ENCODE measurements around the gene GGA1. TPM values are rescaled to one million over a fixed set of nuclear protein-coding genes. Genes with fewer than 3 reads are reported as not detected.
A peak's percentile ranks its signal among the peaks of the same experiment; 100 is the strongest.

Gene GGA1
- total and polyA plus RNA-seq, 10 of the 15 experiments (the other 5 are each of a cell fraction or from before 2014, with no cell fraction given): 1.4 to 79.4 (median 44.4) TPM

DNA sequence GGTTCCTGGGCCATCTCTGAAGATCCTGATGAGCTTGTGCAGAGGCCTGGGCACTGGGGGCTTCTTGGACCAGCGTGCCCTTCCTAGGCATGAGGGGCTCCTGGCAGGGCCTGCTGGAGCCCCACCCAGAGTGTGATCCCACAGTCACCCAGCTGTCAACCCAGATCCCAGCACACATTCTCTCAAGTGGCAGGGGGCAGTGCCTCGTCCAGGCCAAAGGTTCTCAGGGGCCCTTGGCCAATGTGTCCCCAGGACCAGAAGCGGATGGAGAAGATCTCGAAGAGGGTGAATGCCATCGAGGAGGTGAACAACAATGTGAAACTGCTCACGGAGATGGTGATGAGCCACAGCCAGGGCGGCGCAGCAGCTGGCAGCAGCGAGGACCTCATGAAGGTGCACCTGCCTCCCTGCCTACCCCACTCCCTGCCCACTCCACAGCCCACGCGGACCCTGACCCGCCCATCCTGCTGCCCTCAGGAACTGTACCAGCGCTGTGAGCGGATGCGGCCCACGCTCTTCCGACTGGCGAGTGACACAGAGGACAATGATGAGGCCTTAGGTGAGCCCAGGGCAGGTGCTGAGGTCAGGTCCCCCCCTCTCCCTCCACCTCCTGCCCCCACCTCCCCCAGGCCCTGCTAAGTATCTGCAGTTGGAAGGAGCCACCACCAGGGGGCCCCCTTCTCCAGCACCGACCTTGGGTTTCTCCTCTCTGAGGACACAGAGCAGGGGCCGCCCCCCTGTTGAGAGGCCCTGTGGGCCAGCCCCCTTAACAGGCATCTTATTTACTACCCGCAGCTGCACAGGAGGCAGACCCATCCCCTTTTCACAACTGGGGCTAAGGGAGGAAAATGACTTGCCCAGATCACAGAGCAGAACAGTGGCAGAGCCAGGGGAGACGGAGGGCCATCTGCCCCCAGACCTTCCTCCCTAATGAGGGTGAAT is 14.7 kb downstream of the GGA1 start (continued):
- TF ChIP-seq, protein P1, sequence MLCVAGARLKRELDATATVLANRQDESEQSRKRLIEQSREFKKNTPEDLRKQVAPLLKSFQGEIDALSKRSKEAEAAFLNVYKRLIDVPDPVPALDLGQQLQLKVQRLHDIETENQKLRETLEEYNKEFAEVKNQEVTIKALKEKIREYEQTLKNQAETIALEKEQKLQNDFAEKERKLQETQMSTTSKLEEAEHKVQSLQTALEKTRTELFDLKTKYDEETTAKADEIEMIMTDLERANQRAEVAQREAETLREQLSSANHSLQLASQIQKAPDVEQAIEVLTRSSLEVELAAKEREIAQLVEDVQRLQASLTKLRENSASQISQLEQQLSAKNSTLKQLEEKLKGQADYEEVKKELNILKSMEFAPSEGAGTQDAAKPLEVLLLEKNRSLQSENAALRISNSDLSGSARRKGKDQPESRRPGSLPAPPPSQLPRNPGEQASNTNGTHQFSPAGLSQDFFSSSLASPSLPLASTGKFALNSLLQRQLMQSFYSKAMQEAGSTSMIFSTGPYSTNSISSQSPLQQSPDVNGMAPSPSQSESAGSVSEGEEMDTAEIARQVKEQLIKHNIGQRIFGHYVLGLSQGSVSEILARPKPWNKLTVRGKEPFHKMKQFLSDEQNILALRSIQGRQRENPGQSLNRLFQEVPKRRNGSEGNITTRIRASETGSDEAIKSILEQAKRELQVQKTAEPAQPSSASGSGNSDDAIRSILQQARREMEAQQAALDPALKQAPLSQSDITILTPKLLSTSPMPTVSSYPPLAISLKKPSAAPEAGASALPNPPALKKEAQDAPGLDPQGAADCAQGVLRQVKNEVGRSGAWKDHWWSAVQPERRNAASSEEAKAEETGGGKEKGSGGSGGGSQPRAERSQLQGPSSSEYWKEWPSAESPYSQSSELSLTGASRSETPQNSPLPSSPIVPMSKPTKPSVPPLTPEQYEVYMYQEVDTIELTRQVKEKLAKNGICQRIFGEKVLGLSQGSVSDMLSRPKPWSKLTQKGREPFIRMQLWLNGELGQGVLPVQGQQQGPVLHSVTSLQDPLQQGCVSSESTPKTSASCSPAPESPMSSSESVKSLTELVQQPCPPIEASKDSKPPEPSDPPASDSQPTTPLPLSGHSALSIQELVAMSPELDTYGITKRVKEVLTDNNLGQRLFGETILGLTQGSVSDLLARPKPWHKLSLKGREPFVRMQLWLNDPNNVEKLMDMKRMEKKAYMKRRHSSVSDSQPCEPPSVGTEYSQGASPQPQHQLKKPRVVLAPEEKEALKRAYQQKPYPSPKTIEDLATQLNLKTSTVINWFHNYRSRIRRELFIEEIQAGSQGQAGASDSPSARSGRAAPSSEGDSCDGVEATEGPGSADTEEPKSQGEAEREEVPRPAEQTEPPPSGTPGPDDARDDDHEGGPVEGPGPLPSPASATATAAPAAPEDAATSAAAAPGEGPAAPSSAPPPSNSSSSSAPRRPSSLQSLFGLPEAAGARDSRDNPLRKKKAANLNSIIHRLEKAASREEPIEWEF (IDR thresholded peaks at IDR 0.05; ENCODE audit: insufficient replicate concordance, low read depth, low read length): no peak
- no peak for TF ChIP-seq MTA3 (IDR thresholded peaks at IDR 0.05; ENCODE audit: borderline replicate concordance, low read length)
- TF ChIP-seq, protein P2, sequence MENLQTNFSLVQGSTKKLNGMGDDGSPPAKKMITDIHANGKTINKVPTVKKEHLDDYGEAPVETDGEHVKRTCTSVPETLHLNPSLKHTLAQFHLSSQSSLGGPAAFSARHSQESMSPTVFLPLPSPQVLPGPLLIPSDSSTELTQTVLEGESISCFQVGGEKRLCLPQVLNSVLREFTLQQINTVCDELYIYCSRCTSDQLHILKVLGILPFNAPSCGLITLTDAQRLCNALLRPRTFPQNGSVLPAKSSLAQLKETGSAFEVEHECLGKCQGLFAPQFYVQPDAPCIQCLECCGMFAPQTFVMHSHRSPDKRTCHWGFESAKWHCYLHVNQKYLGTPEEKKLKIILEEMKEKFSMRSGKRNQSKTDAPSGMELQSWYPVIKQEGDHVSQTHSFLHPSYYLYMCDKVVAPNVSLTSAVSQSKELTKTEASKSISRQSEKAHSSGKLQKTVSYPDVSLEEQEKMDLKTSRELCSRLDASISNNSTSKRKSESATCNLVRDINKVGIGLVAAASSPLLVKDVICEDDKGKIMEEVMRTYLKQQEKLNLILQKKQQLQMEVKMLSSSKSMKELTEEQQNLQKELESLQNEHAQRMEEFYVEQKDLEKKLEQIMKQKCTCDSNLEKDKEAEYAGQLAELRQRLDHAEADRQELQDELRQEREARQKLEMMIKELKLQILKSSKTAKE (IDR thresholded peaks at IDR 0.05; ENCODE audit: low read depth, poor library complexity, severe bottlenecking): no peak
- no peak for TF ChIP-seq DPF2 (IDR thresholded peaks at IDR 0.05)
- TF ChIP-seq CHD1 (IDR thresholded peaks at IDR 0.05; ENCODE audit: low read depth, low read length): no peak
- TF ChIP-seq TCF12 (IDR thresholded peaks at IDR 0.05; ENCODE audit: low read depth, low read length): no peak
- TF ChIP-seq RAD21 (IDR thresholded peaks at IDR 0.05; ENCODE audit: insufficient read depth, low read depth, low read length): peak; percentile 85
- TF ChIP-seq, protein P3, sequence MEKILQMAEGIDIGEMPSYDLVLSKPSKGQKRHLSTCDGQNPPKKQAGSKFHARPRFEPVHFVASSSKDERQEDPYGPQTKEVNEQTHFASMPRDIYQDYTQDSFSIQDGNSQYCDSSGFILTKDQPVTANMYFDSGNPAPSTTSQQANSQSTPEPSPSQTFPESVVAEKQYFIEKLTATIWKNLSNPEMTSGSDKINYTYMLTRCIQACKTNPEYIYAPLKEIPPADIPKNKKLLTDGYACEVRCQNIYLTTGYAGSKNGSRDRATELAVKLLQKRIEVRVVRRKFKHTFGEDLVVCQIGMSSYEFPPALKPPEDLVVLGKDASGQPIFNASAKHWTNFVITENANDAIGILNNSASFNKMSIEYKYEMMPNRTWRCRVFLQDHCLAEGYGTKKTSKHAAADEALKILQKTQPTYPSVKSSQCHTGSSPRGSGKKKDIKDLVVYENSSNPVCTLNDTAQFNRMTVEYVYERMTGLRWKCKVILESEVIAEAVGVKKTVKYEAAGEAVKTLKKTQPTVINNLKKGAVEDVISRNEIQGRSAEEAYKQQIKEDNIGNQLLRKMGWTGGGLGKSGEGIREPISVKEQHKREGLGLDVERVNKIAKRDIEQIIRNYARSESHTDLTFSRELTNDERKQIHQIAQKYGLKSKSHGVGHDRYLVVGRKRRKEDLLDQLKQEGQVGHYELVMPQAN (conservative IDR thresholded peaks at IDR 0.05): no peak
- no peak for TF ChIP-seq RAD51 (IDR thresholded peaks at IDR 0.05)
- no peak for TF ChIP-seq EGR1 (IDR thresholded peaks at IDR 0.05; ENCODE audit: borderline replicate concordance in 1 of 2, low read depth in 2 of 2, low read length in 2 of 2)
- no peak for TF ChIP-seq NFIC (IDR thresholded peaks at IDR 0.05; ENCODE audit: low read depth, low read length)
- no peak for TF ChIP-seq CBX3 (IDR thresholded peaks at IDR 0.05; ENCODE audit: borderline replicate concordance, low read depth)
- no peak for TF ChIP-seq POLR2AphosphoS2 (IDR thresholded peaks at IDR 0.05; ENCODE audit: low read depth, low read length)
- no peak for TF ChIP-seq ZNF384 (IDR thresholded peaks at IDR 0.05; ENCODE audit: borderline replicate concordance, low read depth, low read length)
- TF ChIP-seq ZSCAN29 (IDR thresholded peaks at IDR 0.05): no peak

Data from GM12878 (cell line).